Thyroid gland (tissue), 4 donors: ENCODE data around the gene DLGAP1.

Experiments used
- POLR2A ChIP-seq, 2 donors: fragments of 450-650 bp; IDR thresholded peaks; one replicate each; pipeline ENCODE4 v1.6.1; 2017; ENCODE audit warnings: antibody characterized with exemption in 2 of 2, mild to moderate bottlenecking in 2 of 2, moderate library complexity in 1 of 2
- TF ChIP-seq, protein P1 (sequence below), 6 experiments: fragments of 200-600 bp in 3 of 6; fragments of 450-650 bp in 3 of 6; sonication (generic) in 3 of 6; IDR thresholded peaks; one replicate each; pipeline ENCODE4 v1.5.1; 2016 to 2019; ENCODE audit warnings: antibody characterized with exemption in 6 of 6, mild to moderate bottlenecking in 2 of 6, inconsistent platforms in 1 of 6, moderate library complexity in 1 of 6

DNA sequence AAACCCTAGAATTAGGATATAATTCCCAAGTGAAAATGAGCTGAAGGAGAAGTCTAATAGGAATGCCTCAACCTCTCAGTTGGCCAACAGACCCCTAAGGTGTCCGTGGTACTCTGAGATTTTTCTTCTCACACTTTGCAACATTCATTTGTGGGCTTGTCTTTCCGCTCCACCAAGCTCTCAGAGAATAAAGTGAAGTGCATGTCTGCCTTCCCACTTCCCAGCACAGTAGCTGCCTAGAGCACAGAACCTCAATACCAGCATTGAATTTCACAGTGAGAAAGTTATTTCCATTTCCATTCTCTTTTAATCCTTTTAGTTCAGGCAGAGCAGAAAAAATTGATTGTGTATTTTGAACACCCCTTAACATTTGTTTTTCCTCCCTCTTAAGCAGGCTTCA lies 553.3 kb downstream of the DLGAP1 start:
- TF ChIP-seq, protein P1, sequence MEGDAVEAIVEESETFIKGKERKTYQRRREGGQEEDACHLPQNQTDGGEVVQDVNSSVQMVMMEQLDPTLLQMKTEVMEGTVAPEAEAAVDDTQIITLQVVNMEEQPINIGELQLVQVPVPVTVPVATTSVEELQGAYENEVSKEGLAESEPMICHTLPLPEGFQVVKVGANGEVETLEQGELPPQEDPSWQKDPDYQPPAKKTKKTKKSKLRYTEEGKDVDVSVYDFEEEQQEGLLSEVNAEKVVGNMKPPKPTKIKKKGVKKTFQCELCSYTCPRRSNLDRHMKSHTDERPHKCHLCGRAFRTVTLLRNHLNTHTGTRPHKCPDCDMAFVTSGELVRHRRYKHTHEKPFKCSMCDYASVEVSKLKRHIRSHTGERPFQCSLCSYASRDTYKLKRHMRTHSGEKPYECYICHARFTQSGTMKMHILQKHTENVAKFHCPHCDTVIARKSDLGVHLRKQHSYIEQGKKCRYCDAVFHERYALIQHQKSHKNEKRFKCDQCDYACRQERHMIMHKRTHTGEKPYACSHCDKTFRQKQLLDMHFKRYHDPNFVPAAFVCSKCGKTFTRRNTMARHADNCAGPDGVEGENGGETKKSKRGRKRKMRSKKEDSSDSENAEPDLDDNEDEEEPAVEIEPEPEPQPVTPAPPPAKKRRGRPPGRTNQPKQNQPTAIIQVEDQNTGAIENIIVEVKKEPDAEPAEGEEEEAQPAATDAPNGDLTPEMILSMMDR (IDR thresholded peaks at IDR 0.05) = no peak
- TF ChIP-seq POLR2A (IDR thresholded peaks at IDR 0.05) = no peak
